ENCODE data around the gene SLC28A2. TPM values are rescaled to one million over a fixed set of nuclear protein-coding genes. Genes with fewer than 3 reads are reported as not detected.
A peak's percentile ranks its signal among the peaks of the same experiment; 100 is the strongest.
"Not testable (repeated sequence)": the region's sequence is repeated elsewhere in the genome, so short reads cannot be mapped to it uniquely, and the experiment has no call there.

The SLC28A2 gene
- total and polyA plus RNA-seq, 12 donors = under 0.01 to 0.37 (median 0.10) TPM; not detected in 6

DNA sequence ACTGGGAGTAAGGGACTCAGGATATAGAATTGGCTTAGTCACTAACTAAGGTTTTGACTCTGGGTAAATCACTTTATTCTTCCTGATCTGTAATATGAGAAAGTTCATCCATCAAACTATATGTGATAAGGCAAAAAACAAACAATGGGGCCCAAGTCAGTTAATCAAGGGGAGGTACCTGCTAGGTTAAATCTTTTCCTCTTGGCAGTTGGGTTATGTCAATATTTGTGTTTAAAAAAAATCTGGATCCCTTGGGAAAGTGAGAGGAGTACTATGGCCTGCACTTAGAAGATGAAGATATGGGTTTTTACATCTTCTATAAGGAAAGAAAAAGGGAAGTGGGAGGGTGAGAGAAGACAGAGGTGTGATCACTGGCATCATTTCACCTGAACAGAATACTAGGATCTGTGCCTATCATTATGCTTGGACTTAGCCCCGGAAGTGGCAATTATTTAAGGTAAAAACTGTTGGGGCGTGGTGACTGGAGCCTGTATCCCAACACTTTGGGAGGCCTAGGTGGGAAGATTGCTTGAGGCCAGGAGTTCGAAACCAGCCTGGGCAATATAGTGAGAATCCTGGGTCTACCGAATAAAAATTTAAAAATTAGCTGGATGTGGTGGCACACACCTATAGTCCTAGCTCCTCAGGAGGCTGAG lies 2.8 kb upstream of the SLC28A2 start:
- no peaks in the 10 kb centered on the region for H3K27me3 ChIP-seq
- no peak for DNase-seq
- H3K4me1 ChIP-seq (replicated peaks in 1 of 2) = no peaks in the 10 kb centered on the region
- H3K9me3 ChIP-seq (replicated peaks in 1 of 3) = peaks cover 0 to 5% (median 0%) of the 10 kb centered on the region in 3 donors
- H3K4me3 ChIP-seq = no peak overlapping the region
- 89 to 97% (median 93%) methylated on average over 4 of the region's 4 CpGs for WGBS, 4 donors
- TF ChIP-seq CTCF (IDR thresholded peaks at IDR 0.05) (no peak), POLR2A (IDR thresholded peaks at IDR 0.05) (no peak)
- no peaks in the 10 kb centered on the region for H3K36me3 ChIP-seq (replicated peaks in 1 of 2)
- intact Hi-C loops (cut with DNase I) = no loop called here
- H3K27ac ChIP-seq = no peak overlapping the region

- H3K27me3 ChIP-seq = no peaks in the 10 kb centered on the region
- no peaks in the 10 kb centered on the region for H3K4me1 ChIP-seq (replicated peaks in 1 of 2)
- WGBS, 4 donors = 62 to 82% (median 80%) methylated on average over 2 of the region's 2 CpGs
- intact Hi-C loops (cut with DNase I) = no loop called here
- peak in 1 of 6 experiments; percentile 10 for TF ChIP-seq CTCF (IDR thresholded peaks at IDR 0.05)
- TF ChIP-seq POLR2A (IDR thresholded peaks at IDR 0.05) = no peak
- H3K9me3 ChIP-seq (replicated peaks in 1 of 3) = no peaks in the 10 kb centered on the region
- no peak for DNase-seq
- no peaks in the 10 kb centered on the region for H3K36me3 ChIP-seq (replicated peaks in 1 of 2)
- H3K27ac ChIP-seq = no peak overlapping the region
- no peak overlapping the region for H3K4me3 ChIP-seq
Measured at GRCh38 chr15:45253330-45253729, 1.3 kb downstream of the SLC28A2 start.

- intact Hi-C loops (cut with DNase I) = no loop called here
- no peak for TF ChIP-seq CTCF (IDR thresholded peaks at IDR 0.05)
- Histone ChIP-seq H3K27ac (no peak overlapping the region), H3K9me3 (replicated peaks in 1 of 3) (no peaks in the 10 kb centered on the region), H3K4me1 (replicated peaks in 1 of 2) (no peaks in the 10 kb centered on the region), H3K4me3 (no peak overlapping the region), H3K36me3 (replicated peaks in 1 of 2) (no peaks in the 10 kb centered on the region), H3K27me3 (no peaks in the 10 kb centered on the region)
- WGBS, 4 donors = 94 to 100% (median 97%) methylated on average over 1 of the region's 1 CpG
- no peak for DNase-seq
Measured at GRCh38 chr15:45254405-45254804, 2.4 kb downstream of the SLC28A2 start.

DNA sequence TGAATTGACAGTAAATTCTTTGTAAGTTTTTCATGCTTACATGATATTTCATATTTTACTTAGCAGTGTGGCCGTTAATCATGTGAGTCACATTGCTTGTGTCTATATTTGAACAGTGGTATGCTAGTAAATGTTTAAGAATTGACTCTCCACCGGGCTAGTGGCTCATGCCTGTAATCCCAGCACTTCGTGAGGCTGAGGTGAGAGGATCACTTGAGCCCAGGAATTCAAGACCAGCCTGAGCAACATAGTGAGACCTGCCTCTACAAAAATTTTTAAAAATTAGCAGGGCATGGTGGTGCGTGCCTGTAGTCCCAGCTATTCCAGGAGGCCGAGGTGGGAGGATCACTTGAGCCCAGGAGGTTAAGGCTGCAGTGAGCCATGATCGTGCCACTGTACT lies 2.8 kb downstream of the SLC28A2 start:
- H3K36me3 ChIP-seq (replicated peaks in 1 of 2); DNase-seq; H3K27ac ChIP-seq; H3K9me3 ChIP-seq (replicated peaks in 1 of 3); H3K4me3 ChIP-seq; intact Hi-C loops (cut with DNase I); H3K27me3 ChIP-seq; H3K4me1 ChIP-seq (replicated peaks in 1 of 2): not testable (repeated sequence)
- 60 to 76% (median 67%) methylated on average over 6 of the region's 6 CpGs for whole genome bisulfite sequencing, 4 donors

GRCh38 chr15:45259796-45260195 lies 7.8 kb downstream of the SLC28A2 start:
- DNase-seq = no peak
- H3K27me3 ChIP-seq = no peaks in the 10 kb centered on the region
- no peaks in the 10 kb centered on the region for H3K36me3 ChIP-seq (replicated peaks in 1 of 2)
- H3K27ac ChIP-seq = no peak overlapping the region
- 66 to 82% (median 73%) methylated on average over 2 of the region's 2 CpGs for WGBS, 4 donors
- no peaks in the 10 kb centered on the region for H3K9me3 ChIP-seq (replicated peaks in 1 of 3)
- no peak overlapping the region for H3K4me3 ChIP-seq
- intact Hi-C loops (cut with DNase I) = no loop called here
- no peaks in the 10 kb centered on the region for H3K4me1 ChIP-seq (replicated peaks in 1 of 2)
- TF ChIP-seq CTCF (IDR thresholded peaks at IDR 0.05) (no peak), POLR2A (IDR thresholded peaks at IDR 0.05) (no peak)
